ENCODE data around the gene RNASE11.
"Not testable (repeated sequence)": the region's sequence is repeated elsewhere in the genome, so short reads cannot be mapped to it uniquely, and the experiment has no call there.

RNASE11 gene

GRCh38 chr14:20587489-20588154, at the start of gene RNASE11:
Gene RNASE11, minus strand, starts transcription at chr14:20588001.
- DNase-seq: no peak

GRCh38 chr14:20632831-20633691, 45.3 kb upstream of the RNASE11 start:
- DNase-seq: peak in 12 of 51 donors; percentile 10 to 66 (median 19)

- DNase-seq: no peak
Observed at GRCh38 chr14:20632448-20632830, 44.6 kb upstream of the RNASE11 start.

- DNase-seq: peak in 24 of 51 donors; percentile 5 to 53 (median 31)
Observed at GRCh38 chr14:20631880-20632389, 44.1 kb upstream of the RNASE11 start.

GRCh38 chr14:20631023-20631879, 43.5 kb upstream of the RNASE11 start:
- DNase-seq: peak in 15 of 51 donors; percentile 6 to 52 (median 23)

- DNase-seq: peak in 5 of 51 donors; percentile 5 to 42 (median 24)
Observed at GRCh38 chr14:20630340-20631022, 42.7 kb upstream of the RNASE11 start.

- DNase-seq: no peak
Observed at GRCh38 chr14:20628063-20628854, 40.5 kb upstream of the RNASE11 start.

- no peak for DNase-seq
Observed at GRCh38 chr14:20627346-20628027, 39.7 kb upstream of the RNASE11 start.

- DNase-seq: no peak
Observed at GRCh38 chr14:20626274-20626673, 38.5 kb upstream of the RNASE11 start.

- peak in 2 of 51 donors; percentile 3 to 18 for DNase-seq
Observed at GRCh38 chr14:20624495-20625070, 36.8 kb upstream of the RNASE11 start.

GRCh38 chr14:20623798-20624197, 36.0 kb upstream of the RNASE11 start:
- DNase-seq: no peak

GRCh38 chr14:20622816-20623291, 35.1 kb upstream of the RNASE11 start:
- no peak for DNase-seq

GRCh38 chr14:20620798-20621478, 33.1 kb upstream of the RNASE11 start:
- no peak for DNase-seq

- not testable (repeated sequence) for DNase-seq
Observed at GRCh38 chr14:20619688-20620087, 31.9 kb upstream of the RNASE11 start.

GRCh38 chr14:20618271-20618749, 30.5 kb upstream of the RNASE11 start:
- no peak for DNase-seq

GRCh38 chr14:20617138-20618003, 29.6 kb upstream of the RNASE11 start:
- DNase-seq: no peak

GRCh38 chr14:20615996-20616395, 28.2 kb upstream of the RNASE11 start:
- DNase-seq: no peak
